Hair follicle dermal papilla cell (primary cell): ENCODE results near the gene WDR18. TPM values are rescaled to one million over a fixed set of nuclear protein-coding genes. Genes with fewer than 3 reads are reported as not detected.

Experiments used
- small RNA-seq: library from RNA; depleted of rRNA; stranded (forward); fragments of <200 nt; gene quantifications from one replicate; pipeline ENCODE3, GENCODE V24; 2012
- total RNA-seq: library from RNA; depleted of rRNA; stranded (reverse); fragments of >200 nt; gene quantifications from 2 replicates; pipeline ENCODE4 v1.2.3, GENCODE V29; 2012

WDR18 gene, protein sequence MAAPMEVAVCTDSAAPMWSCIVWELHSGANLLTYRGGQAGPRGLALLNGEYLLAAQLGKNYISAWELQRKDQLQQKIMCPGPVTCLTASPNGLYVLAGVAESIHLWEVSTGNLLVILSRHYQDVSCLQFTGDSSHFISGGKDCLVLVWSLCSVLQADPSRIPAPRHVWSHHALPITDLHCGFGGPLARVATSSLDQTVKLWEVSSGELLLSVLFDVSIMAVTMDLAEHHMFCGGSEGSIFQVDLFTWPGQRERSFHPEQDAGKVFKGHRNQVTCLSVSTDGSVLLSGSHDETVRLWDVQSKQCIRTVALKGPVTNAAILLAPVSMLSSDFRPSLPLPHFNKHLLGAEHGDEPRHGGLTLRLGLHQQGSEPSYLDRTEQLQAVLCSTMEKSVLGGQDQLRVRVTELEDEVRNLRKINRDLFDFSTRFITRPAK
- total RNA-seq: 32.7 and 32.9 TPM in 2 replicates

DNA sequence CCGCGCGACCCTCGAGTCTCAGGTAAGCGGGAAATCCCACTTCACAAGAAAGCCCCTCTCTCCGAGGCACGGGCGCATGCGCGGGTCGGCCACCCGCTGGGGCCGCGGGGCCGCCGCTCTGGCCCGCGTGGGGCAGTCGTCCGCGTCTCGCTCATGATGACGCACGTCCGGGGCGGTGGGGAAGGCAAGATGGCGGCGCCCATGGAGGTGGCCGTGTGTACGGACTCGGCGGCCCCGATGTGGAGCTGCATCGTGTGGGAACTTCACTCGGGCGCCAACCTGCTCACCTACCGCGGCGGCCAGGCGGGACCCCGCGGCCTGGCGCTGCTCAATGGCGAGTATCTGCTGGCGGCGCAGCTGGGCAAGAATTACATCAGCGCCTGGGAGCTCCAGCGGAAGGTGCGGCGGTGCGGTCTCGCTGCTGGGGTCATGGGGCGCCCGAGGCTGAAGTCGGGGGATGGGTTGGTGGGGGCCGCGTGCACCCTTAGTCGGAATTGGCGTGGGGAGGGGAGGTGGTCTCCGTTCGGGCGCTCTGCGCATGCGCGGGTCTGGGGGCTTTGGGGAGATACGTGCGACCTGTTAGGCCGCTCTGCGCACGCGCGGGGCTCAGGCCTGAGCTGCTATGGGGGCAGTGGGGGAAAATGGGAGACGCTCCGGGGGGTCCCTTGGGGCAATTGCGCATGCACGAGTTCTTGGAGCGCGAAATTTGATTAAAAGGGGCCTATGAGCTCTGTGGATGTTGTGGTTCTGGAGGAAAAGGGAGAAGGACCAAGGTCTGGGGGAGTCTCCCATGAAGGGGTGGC, at the start of gene WDR18:
TSS of gene WDR18 (plus strand) at position 181 of the 803 bp plus-strand sequence. CDS start at position 190, 9 bp downstream.

DNA sequence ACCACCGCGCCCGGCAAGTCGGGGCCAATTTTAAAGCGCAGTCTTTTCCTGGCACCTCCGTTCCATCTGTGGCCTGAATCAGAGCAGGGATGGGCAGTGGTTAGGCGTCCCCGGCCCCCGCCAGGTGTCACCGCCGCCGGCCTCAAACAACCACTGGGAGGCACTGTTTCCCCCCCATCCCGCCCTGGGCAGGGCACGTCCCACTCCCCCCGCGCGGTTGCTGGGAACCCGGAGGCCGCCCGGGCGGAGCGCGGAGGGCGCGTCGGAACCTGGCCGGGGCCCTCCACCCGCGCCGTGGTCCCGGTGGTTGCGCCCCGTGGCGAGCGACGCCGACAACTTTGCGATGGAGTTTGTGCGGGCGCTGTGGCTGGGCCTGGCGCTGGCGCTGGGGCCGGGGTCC, 15.9 kb downstream of the WDR18 start, which contains the start of gene GRIN3B:
TSS of gene GRIN3B (plus strand) at position 325 of the 400 bp plus-strand sequence. CDS start at position 344, 19 bp downstream.

GRCh38 chr19:1020868-1021425, 36.8 kb downstream of the WDR18 start, which contains the start of gene TMEM259:
Gene TMEM259, minus strand, starts transcription at chr19:1021123. Its CDS starts 127 bp downstream, at chr19:1020996.

GRCh38 chr19:1025960-1026782, 42.0 kb downstream of the WDR18 start, which contains the start of gene CNN2:
Gene CNN2, plus strand, starts transcription at chr19:1026608. Its CDS starts 54 bp downstream, at chr19:1026662.

GRCh38 chr19:1039646-1040475, 55.7 kb downstream of the WDR18 start, which contains the start of gene ABCA7:
Gene ABCA7, plus strand, starts transcription at chr19:1040107. Its CDS starts 1,255 bp downstream, at chr19:1041362.

Small RNA genes within 50 kb of the gene (small RNA-seq; reads per million reads assigned to genes)
- gene RNU6-2: 8.6 reads per million, percentile 88 among the genes with 10 or more reads in this experiment

Other genes with a start within 250 kb of the WDR18 start
- gene MISP, start 233.2 kb upstream of the WDR18 start, total RNA-seq: under 0.01 TPM in 1 of 2 replicates, not detected in the other
- 99.9 and 128 TPM in 2 replicates for gene PTBP1, start 186.9 kb upstream of the WDR18 start, total RNA-seq
- gene PLPPR3, start 162.4 kb upstream of the WDR18 start, total RNA-seq: 1.3 and 2.4 TPM in 2 replicates
- not detected in 2 replicates for gene AZU1, start 156.5 kb upstream of the WDR18 start, total RNA-seq
- not detected in 2 replicates for gene PRTN3, start 143.3 kb upstream of the WDR18 start, total RNA-seq
- gene ELANE, start 132.0 kb upstream of the WDR18 start, total RNA-seq: 0.49 and 0.73 TPM in 2 replicates
- 33.5 and 41.1 TPM in 2 replicates for gene CFD, start 124.7 kb upstream of the WDR18 start, total RNA-seq
- gene MED16, start 91.2 kb upstream of the WDR18 start, total RNA-seq: 42.4 and 52.1 TPM in 2 replicates
- gene RNU6-9, start 90.9 kb upstream of the WDR18 start, total RNA-seq: not detected in 2 replicates
- 34.6 and 46.8 TPM in 2 replicates for gene R3HDM4, start 71.1 kb upstream of the WDR18 start, total RNA-seq
- gene KISS1R, start 67.0 kb upstream of the WDR18 start, total RNA-seq: not detected in 2 replicates
- 23.9 and 25.5 TPM in 2 replicates for gene ARID3A, start 58.3 kb upstream of the WDR18 start, total RNA-seq
- 0.85 and 1.5 TPM in 2 replicates for gene GRIN3B, start 16.1 kb downstream of the WDR18 start, total RNA-seq
- 92.7 and 94.6 TPM in 2 replicates for gene TMEM259, start 36.8 kb downstream of the WDR18 start, total RNA-seq
- not detected in 2 replicates for gene RNU6-2, start 37.2 kb downstream of the WDR18 start, total RNA-seq
- gene CNN2, start 42.3 kb downstream of the WDR18 start, total RNA-seq: 745 and 827 TPM in 2 replicates
- gene ABCA7, start 55.8 kb downstream of the WDR18 start, total RNA-seq: 8.3 and 9.4 TPM in 2 replicates
- 0.65 and 1.5 TPM in 2 replicates for gene ARHGAP45, start 82.8 kb downstream of the WDR18 start, total RNA-seq
- gene POLR2E, start 111.0 kb downstream of the WDR18 start, total RNA-seq: 86.5 and 134 TPM in 2 replicates
- gene GPX4, start 119.6 kb downstream of the WDR18 start, total RNA-seq: 238 and 301 TPM in 2 replicates
- gene SBNO2, start 189.9 kb downstream of the WDR18 start, total RNA-seq: 109 and 130 TPM in 2 replicates
- 90.2 and 94.1 TPM in 2 replicates for gene STK11, start 221.4 kb downstream of the WDR18 start, total RNA-seq